Mucosa of descending colon (tissue), 3 donors: ENCODE measurements around the gene SEC24D. TPM values are rescaled to one million over a fixed set of nuclear protein-coding genes. Genes with fewer than 3 reads are reported as not detected.

ENCODE experiments used
- ATAC-seq: fragments of 200-7000 bp; cut with Tn5 transposase; one replicate; pipeline ENCODE4 v1.9.1; 2020; ENCODE audit warnings: mild to moderate bottlenecking, moderate library complexity
- DNase-seq, 3 donors: peaks; one replicate each; pipeline ENCODE4 v3.0.0-alpha.2; 2020
- H3K36me3 ChIP-seq: fragments of 200-600 bp; one replicate; pipeline ENCODE4 v1.8.0; 2021; ENCODE audit warnings: low read depth, mild to moderate bottlenecking
- H3K4me1 ChIP-seq: fragments of 200-600 bp; one replicate; pipeline ENCODE4 v1.8.0; 2021; ENCODE audit warnings: low read depth, mild to moderate bottlenecking
- H3K4me3 ChIP-seq: fragments of 200-600 bp; one replicate; pipeline ENCODE4 v1.8.0; 2021; ENCODE audit warnings: mild to moderate bottlenecking
- H3K9me3 ChIP-seq: fragments of 200-600 bp; one replicate; pipeline ENCODE4 v1.8.0; 2021; ENCODE audit warnings: mild to moderate bottlenecking
- CTCF ChIP-seq: fragments of 200-600 bp; IDR thresholded peaks from one replicate; pipeline ENCODE4 v1.8.0; 2022; ENCODE audit warnings: antibody characterized with exemption, mild to moderate bottlenecking
- intact Hi-C, 2 donors: fragments of 100-400 bp; cut with DNase I in 1 of 2; cut with micrococcal nuclease in 1 of 2; formaldehyde crosslinking; loops; one replicate each; pipeline versions ENCODE4 v1.11.0 to v1.11.1; 2022; cut with DNase I, micrococcal nuclease
- total RNA-seq, 3 donors: library from RNA; stranded (reverse); fragmentation: NEBNext Ultra II Directional in 2 of 3; extraction: Animal tissue kit (Norgen Biotek cat#: 25700) in 2 of 3; gene quantifications; one replicate each; pipeline versions ENCODE4 v1.2.1 to v1.2.4, GENCODE V29; 2021 to 2023
- donor health status: DM: no; HTN: no; CAD: no; lungs with moderate emphysema.
- donor health status: DM: no; HTN: no; CAD: no.
- donor health status: DM: no; HTN: yes; CAD: no.

Gene SEC24D
- total RNA-seq, 3 donors from 2014 or later, result 22.1 to 55.6 (median 45.3) TPM

- H3K4me3 ChIP-seq, result no peak overlapping the region
- intact Hi-C loops, result no loop called here
- DNase-seq (no peak), ATAC-seq (no peak)
- H3K4me1 ChIP-seq, result no peaks in the 10 kb centered on the region
- H3K36me3 ChIP-seq, result peaks cover 4% of the 10 kb centered on the region
- no peaks in the 10 kb centered on the region for H3K9me3 ChIP-seq
- TF ChIP-seq CTCF, result no peak
Observed at GRCh38 chr4:118738090-118738489, 97.8 kb downstream of the SEC24D start.

DNA sequence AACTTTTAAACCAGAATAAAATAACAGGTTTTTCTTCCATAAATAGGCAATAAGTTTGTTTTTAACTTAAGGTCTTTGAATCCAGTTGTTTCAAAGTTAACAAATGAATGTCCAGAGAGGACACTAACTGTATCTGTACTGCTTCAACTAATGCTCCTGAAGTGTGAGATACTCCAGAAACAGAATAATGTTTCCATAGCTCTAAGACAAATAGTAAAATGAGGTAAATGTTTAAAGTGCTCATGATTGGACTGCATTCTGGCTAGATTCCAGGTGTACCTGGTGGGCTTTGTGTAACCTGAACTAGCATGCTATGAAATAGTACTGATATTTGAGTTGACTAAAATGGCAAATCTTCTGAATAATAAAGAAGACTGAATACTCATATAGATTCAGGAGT, 99.0 kb downstream of the SEC24D start:
- peaks cover 4% of the 10 kb centered on the region for H3K36me3 ChIP-seq
- no peak overlapping the region for H3K4me3 ChIP-seq
- H3K4me1 ChIP-seq, result no peaks in the 10 kb centered on the region
- no peaks in the 10 kb centered on the region for H3K9me3 ChIP-seq
- intact Hi-C loops, result no loop called here
- DNase-seq (no peak), ATAC-seq (no peak)
- TF ChIP-seq CTCF, result no peak

- intact Hi-C loops, result no loop called here
- Histone ChIP-seq H3K9me3 (no peaks in the 10 kb centered on the region), H3K4me3 (no peak overlapping the region), H3K36me3 (peaks cover 2% of the 10 kb centered on the region), H3K4me1 (no peaks in the 10 kb centered on the region)
- TF ChIP-seq CTCF, result no peak
- no peak for DNase-seq
- no peak for ATAC-seq
Observed at GRCh38 chr4:118734491-118735205, 101.3 kb downstream of the SEC24D start.

DNA sequence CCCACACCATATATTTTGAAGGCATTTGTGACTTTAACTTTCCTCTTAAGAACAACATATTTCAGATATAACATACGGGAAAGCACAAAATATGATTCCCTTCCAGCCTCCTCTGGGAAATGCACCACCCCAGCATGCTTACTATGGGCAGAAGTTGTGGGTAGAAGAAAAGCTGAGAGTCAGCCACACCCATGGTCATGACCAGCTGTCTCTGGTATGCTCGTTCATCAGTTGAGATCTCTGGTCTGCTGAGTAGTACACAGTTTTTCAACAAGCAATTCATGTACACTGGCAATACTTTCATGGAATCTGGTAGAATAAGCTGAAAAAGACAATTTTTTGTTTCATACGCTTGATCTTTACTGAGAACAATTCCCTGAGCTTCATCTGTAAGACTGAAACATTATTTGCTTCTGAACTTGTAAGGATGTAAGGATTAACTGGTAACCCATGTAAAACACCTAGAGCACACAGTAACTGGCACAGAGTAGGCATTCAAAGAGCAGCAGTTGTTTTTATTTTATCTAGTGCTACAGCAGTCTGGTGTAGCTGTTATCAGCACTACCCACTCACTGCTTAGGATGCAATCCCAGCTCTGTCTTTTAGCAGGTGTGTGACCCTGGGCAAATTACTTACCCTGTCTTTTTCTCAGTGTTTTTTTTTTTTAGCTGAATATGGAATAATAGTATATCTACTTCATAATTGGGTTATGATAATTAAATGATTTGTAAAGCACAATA, 103.2 kb downstream of the SEC24D start:
- intact Hi-C loops, result no loop called here
- Histone ChIP-seq H3K4me3 (no peak overlapping the region), H3K36me3 (no peaks in the 10 kb centered on the region), H3K9me3 (no peaks in the 10 kb centered on the region), H3K4me1 (no peaks in the 10 kb centered on the region)
- DNase-seq, result no peak
- no peak for TF ChIP-seq CTCF
- ATAC-seq, result no peak

GRCh38 chr4:118730683-118731082, 105.2 kb downstream of the SEC24D start:
- ATAC-seq, result no peak
- Histone ChIP-seq H3K9me3 (no peaks in the 10 kb centered on the region), H3K4me1 (no peaks in the 10 kb centered on the region), H3K36me3 (no peaks in the 10 kb centered on the region), H3K4me3 (no peak overlapping the region)
- DNase-seq, result no peak
- no peak for TF ChIP-seq CTCF
- intact Hi-C loops, result no loop called here
